Measurements from ENCODE around the gene KCNK18.

Gene KCNK18

GRCh38 chr10:117164592-117165537, 32.4 kb upstream of the KCNK18 start:
- Histone ChIP-seq H3K27ac (ENCODE audit: low read depth, low read length) (no peak overlapping the region), H3K9ac (ENCODE audit: low read length) (no peak overlapping the region), H3K27me3 (ENCODE audit: control insufficient read depth in 1 of 2, insufficient read depth in 2 of 2, low read length in 2 of 2) (peaks cover 87 to 93% of the 10 kb centered on the region in 2 donors), H3K36me3 (ENCODE audit: insufficient read depth, low read length) (no peaks in the 10 kb centered on the region), H3K4me1 (ENCODE audit: insufficient read depth, low read length) (peaks cover 30% of the 10 kb centered on the region), H3K9me3 (ENCODE audit: low read length) (peaks cover 3% of the 10 kb centered on the region), H3K4me3 (ENCODE audit: low read depth in 1 of 2, low read length in 2 of 2) (peak overlapping the region; percentile 5 to 33)

DNA sequence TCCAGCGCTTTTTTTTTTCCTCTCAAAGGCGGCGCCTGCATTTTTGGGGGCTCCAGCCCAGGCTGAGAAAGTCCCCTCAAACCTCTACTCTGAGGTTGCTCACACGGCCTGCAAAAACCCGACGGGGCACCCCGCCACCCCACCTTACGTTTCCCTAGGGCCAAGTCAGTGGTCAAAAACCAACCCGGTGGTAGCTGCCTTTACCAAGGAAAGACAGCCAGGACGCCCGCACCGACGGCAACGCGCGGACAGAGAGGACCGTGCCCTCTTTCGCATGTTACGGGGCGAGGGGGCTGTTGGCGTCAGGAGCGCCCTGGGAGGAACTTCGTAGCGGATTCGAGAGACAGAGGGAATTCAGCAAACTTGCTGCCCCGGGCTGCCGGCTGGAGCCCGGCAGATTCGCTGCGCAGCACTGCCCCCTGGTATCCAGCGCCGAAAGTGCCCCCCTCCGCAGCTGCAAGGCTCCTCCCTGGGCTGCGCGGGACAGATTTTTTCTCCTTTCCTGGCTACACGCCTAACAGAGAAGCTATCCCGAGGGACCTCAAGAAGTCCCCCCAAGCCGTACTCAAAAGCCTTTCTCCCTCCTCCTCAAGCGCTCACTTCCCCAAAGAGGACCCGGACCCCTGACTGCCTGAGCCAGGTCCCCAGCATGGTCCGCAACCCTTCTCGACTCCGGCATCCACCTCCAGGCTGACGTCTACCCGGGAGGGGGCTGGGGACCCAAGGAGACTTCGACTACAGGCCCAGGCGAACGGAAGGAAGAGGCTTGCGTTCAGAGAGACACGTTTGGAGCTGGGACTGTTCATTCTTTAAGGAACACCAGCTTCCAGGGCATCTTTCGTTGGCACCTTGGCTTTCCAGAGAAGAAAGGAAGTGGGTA, 31.5 kb upstream of the KCNK18 start:
- Histone ChIP-seq H3K36me3 (ENCODE audit: insufficient read depth, low read length) (no peaks in the 10 kb centered on the region), H3K9ac (ENCODE audit: low read length) (no peak overlapping the region), H3K4me1 (ENCODE audit: insufficient read depth, low read length) (peaks cover 30% of the 10 kb centered on the region), H3K27me3 (ENCODE audit: control insufficient read depth in 1 of 2, insufficient read depth in 2 of 2, low read length in 2 of 2) (peaks cover 81 to 93% of the 10 kb centered on the region in 2 donors), H3K9me3 (ENCODE audit: low read length) (peaks cover 3% of the 10 kb centered on the region), H3K4me3 (ENCODE audit: low read depth in 1 of 2, low read length in 2 of 2) (peak overlapping the region; percentile 5 to 33), H3K27ac (ENCODE audit: low read depth, low read length) (no peak overlapping the region)

- H3K9ac ChIP-seq (ENCODE audit: low read length) = no peak overlapping the region
- H3K4me1 ChIP-seq (ENCODE audit: insufficient read depth, low read length) = peaks cover 30% of the 10 kb centered on the region
- no peak overlapping the region for H3K27ac ChIP-seq (ENCODE audit: low read depth, low read length)
- H3K4me3 ChIP-seq (ENCODE audit: low read depth in 1 of 2, low read length in 2 of 2) = no peak overlapping the region
- H3K9me3 ChIP-seq (ENCODE audit: low read length) = no peaks in the 10 kb centered on the region
- H3K36me3 ChIP-seq (ENCODE audit: insufficient read depth, low read length) = no peaks in the 10 kb centered on the region
- peaks cover 78 to 90% of the 10 kb centered on the region in 2 donors for H3K27me3 ChIP-seq (ENCODE audit: control insufficient read depth in 1 of 2, insufficient read depth in 2 of 2, low read length in 2 of 2)
Observed at GRCh38 chr10:117166418-117167345, 30.6 kb upstream of the KCNK18 start.

DNA sequence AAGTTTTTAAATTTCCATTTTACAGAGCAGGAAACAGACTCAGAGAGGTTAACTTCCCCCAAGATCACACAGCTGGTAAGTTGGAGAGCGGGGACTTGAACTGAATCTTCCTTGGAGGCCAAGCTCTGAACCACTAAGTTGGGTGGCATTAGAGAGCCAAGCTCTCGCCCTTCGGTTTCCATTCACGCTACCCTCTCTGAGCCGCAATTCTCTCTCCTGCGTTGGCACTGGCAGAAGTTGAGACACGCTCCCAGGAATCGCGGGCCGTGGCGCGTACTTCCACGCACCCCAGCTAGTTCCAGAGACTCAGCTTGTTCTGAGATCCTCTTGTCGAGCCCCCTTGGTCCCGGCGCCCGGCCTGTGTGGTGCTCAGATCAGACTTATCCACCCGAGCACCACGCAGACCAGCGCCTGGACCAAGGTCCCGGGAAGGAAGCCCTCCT, 29.9 kb upstream of the KCNK18 start:
- no peak overlapping the region for H3K27ac ChIP-seq (ENCODE audit: low read depth, low read length)
- no peak overlapping the region for H3K9ac ChIP-seq (ENCODE audit: low read length)
- H3K9me3 ChIP-seq (ENCODE audit: low read length) = no peaks in the 10 kb centered on the region
- H3K4me3 ChIP-seq (ENCODE audit: low read depth in 1 of 2, low read length in 2 of 2) = peak overlapping the region in 1 of 2 donors; percentile 35
- peaks cover 25% of the 10 kb centered on the region for H3K4me1 ChIP-seq (ENCODE audit: insufficient read depth, low read length)
- H3K27me3 ChIP-seq (ENCODE audit: control insufficient read depth in 1 of 2, insufficient read depth in 2 of 2, low read length in 2 of 2) = peaks cover 78 to 83% of the 10 kb centered on the region in 2 donors
- no peaks in the 10 kb centered on the region for H3K36me3 ChIP-seq (ENCODE audit: insufficient read depth, low read length)

- H3K4me1 ChIP-seq (ENCODE audit: insufficient read depth, low read length) = peaks cover 22% of the 10 kb centered on the region
- H3K27me3 ChIP-seq (ENCODE audit: control insufficient read depth in 1 of 2, insufficient read depth in 2 of 2, low read length in 2 of 2) = peaks cover 76 to 78% of the 10 kb centered on the region in 2 donors
- no peak overlapping the region for H3K9ac ChIP-seq (ENCODE audit: low read length)
- H3K9me3 ChIP-seq (ENCODE audit: low read length) = no peaks in the 10 kb centered on the region
- peak overlapping the region in 1 of 2 donors; percentile 35 for H3K4me3 ChIP-seq (ENCODE audit: low read depth in 1 of 2, low read length in 2 of 2)
- H3K27ac ChIP-seq (ENCODE audit: low read depth, low read length) = no peak overlapping the region
- no peaks in the 10 kb centered on the region for H3K36me3 ChIP-seq (ENCODE audit: insufficient read depth, low read length)
Observed at GRCh38 chr10:117167789-117168674, 29.3 kb upstream of the KCNK18 start.

DNA sequence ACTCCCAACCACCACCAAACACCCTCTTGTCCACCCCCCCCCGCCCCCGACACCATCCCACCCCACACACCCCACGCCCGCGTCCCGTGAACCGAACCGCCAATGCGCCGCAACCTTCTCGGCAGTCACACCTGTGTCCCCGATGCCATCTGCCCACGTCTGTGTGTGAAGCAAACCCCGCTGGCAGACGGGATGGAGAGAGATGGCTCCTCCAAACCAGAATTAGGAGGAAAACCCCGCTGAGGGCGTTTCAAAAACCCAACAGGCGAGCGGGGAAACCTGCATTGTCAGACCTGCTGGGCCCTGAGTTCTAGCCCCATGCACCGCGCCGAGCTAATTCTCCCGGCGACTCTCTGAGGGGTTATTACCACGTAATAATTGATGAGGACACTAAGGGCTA, 28.6 kb upstream of the KCNK18 start:
- Histone ChIP-seq H3K36me3 (ENCODE audit: insufficient read depth, low read length) (no peaks in the 10 kb centered on the region), H3K4me1 (ENCODE audit: insufficient read depth, low read length) (peaks cover 22% of the 10 kb centered on the region), H3K4me3 (ENCODE audit: low read depth in 1 of 2, low read length in 2 of 2) (no peak overlapping the region), H3K9me3 (ENCODE audit: low read length) (no peaks in the 10 kb centered on the region), H3K9ac (ENCODE audit: low read length) (no peak overlapping the region), H3K27me3 (ENCODE audit: control insufficient read depth in 1 of 2, insufficient read depth in 2 of 2, low read length in 2 of 2) (peaks cover 75 to 77% of the 10 kb centered on the region in 2 donors), H3K27ac (ENCODE audit: low read depth, low read length) (no peak overlapping the region)

- Histone ChIP-seq H3K36me3 (ENCODE audit: insufficient read depth, low read length) (no peaks in the 10 kb centered on the region), H3K9me3 (ENCODE audit: low read length) (no peaks in the 10 kb centered on the region), H3K4me3 (ENCODE audit: low read depth in 1 of 2, low read length in 2 of 2) (no peak overlapping the region), H3K27ac (ENCODE audit: low read depth, low read length) (no peak overlapping the region), H3K9ac (ENCODE audit: low read length) (no peak overlapping the region), H3K4me1 (ENCODE audit: insufficient read depth, low read length) (peaks cover 23% of the 10 kb centered on the region), H3K27me3 (ENCODE audit: control insufficient read depth in 1 of 2, insufficient read depth in 2 of 2, low read length in 2 of 2) (peaks cover 72 to 73% of the 10 kb centered on the region in 2 donors)
Observed at GRCh38 chr10:117169480-117169879, 27.8 kb upstream of the KCNK18 start.

- Histone ChIP-seq H3K9ac (ENCODE audit: low read length) (no peak overlapping the region), H3K9me3 (ENCODE audit: low read length) (no peaks in the 10 kb centered on the region), H3K27me3 (ENCODE audit: control insufficient read depth in 1 of 2, insufficient read depth in 2 of 2, low read length in 2 of 2) (peaks cover 66 to 72% of the 10 kb centered on the region in 2 donors), H3K36me3 (ENCODE audit: insufficient read depth, low read length) (no peaks in the 10 kb centered on the region), H3K4me1 (ENCODE audit: insufficient read depth, low read length) (peaks cover 24% of the 10 kb centered on the region), H3K4me3 (ENCODE audit: low read depth in 1 of 2, low read length in 2 of 2) (no peak overlapping the region), H3K27ac (ENCODE audit: low read depth, low read length) (no peak overlapping the region)
Observed at GRCh38 chr10:117170244-117170643, 27.0 kb upstream of the KCNK18 start.

GRCh38 chr10:117174439-117175214, 22.7 kb upstream of the KCNK18 start:
- H3K9ac ChIP-seq (ENCODE audit: low read length) = no peak overlapping the region
- no peaks in the 10 kb centered on the region for H3K36me3 ChIP-seq (ENCODE audit: insufficient read depth, low read length)
- H3K4me1 ChIP-seq (ENCODE audit: insufficient read depth, low read length) = peaks cover 13% of the 10 kb centered on the region
- no peaks in the 10 kb centered on the region for H3K9me3 ChIP-seq (ENCODE audit: low read length)
- peaks cover 30 to 35% of the 10 kb centered on the region in 2 donors for H3K27me3 ChIP-seq (ENCODE audit: control insufficient read depth in 1 of 2, insufficient read depth in 2 of 2, low read length in 2 of 2)
- no peak overlapping the region for H3K27ac ChIP-seq (ENCODE audit: low read depth, low read length)
- peak overlapping the region; percentile 42 to 62 for H3K4me3 ChIP-seq (ENCODE audit: low read depth in 1 of 2, low read length in 2 of 2)
